Right lobe of liver (tissue), 6 donors: ENCODE measurements around the gene SYCP1. TPM values are rescaled to one million over a fixed set of nuclear protein-coding genes. Genes with fewer than 3 reads are reported as not detected.

Source experiments
- ATAC-seq, 4 donors: fragments of 200-7000 bp; cut with Tn5 transposase; one replicate each; pipeline ENCODE4 v1.9.1; 2020; ENCODE audit warnings: mild to moderate bottlenecking in 4 of 4, moderate library complexity in 4 of 4
- DNase-seq, 3 donors: peaks; one replicate each; pipeline ENCODE4 v3.0.0-alpha.2; 2020
- H3K27ac ChIP-seq, 3 donors: fragments of 200-600 bp; one replicate each; pipeline ENCODE4 v1.8.0; 2022
- H3K27me3 ChIP-seq, 2 donors: fragments of 200-600 bp; one replicate each; pipeline ENCODE4 v1.8.0; 2022
- H3K36me3 ChIP-seq, 4 donors: fragments of 200-600 bp; sonication (generic) in 1 of 4; one replicate each; pipeline versions ENCODE4 v1.5.1 to v1.8.0; 2017 to 2022; ENCODE audit warnings: control low read depth in 1 of 4
- H3K4me1 ChIP-seq, 4 donors: fragments of 200-600 bp; sonication (generic) in 1 of 4; one replicate each; pipeline versions ENCODE4 v1.5.1 to v1.8.0; 2017 to 2022; ENCODE audit warnings: control low read depth in 1 of 4
- H3K4me3 ChIP-seq, 3 donors: fragments of 200-600 bp; one replicate each; pipeline ENCODE4 v1.8.0; 2022
- H3K9me3 ChIP-seq, 4 donors: fragments of 200-600 bp; sonication (generic) in 1 of 4; one replicate each; pipeline versions ENCODE4 v1.5.1 to v1.8.0; 2017 to 2022; ENCODE audit warnings: control low read depth in 1 of 4
- CTCF ChIP-seq, 4 donors: fragments of 200-600 bp in 3 of 4; fragments of 450-650 bp in 1 of 4; IDR thresholded peaks; one replicate each; pipeline versions ENCODE4 v1.5.1 to v1.8.0; 2016 to 2022; ENCODE audit warnings: antibody characterized with exemption in 4 of 4, mild to moderate bottlenecking in 2 of 4
- POLR2A ChIP-seq: fragments of 450-650 bp; IDR thresholded peaks from one replicate; pipeline ENCODE4 v1.6.1; 2017; ENCODE audit warnings: antibody characterized with exemption, mild to moderate bottlenecking
- WGBS: methylation state at CpG from one replicate; pipeline ENCODE4 v1.1.6; 2018; ENCODE audit warnings: low coverage, low lambda C conversion rate; ENCODE audit not compliant: insufficient coverage; ENCODE audit errors: missing lambda C conversion rate; 5-methylcytosine and 5-hydroxymethylcytosine counted together
- intact Hi-C, 2 donors: fragments of 100-400 bp; cut with DNase I; formaldehyde crosslinking; loops; one replicate each; pipeline versions ENCODE4 v1.11.2 to v1.14.1; 2022
- total RNA-seq, 6 experiments: library from RNA; depleted of rRNA in 2 of 6; stranded (reverse); fragments of >200 nt in 2 of 6; fragmentation: NEBNext Ultra II Directional in 3 of 6; extraction: Animal tissue kit (Norgen Biotek cat#: 25700) in 3 of 6; gene quantifications; one replicate each; pipeline versions ENCODE4 v1.1.0 to v1.2.4, GENCODE V29; 2016 to 2023
- donor health status: DM: no; HTN: yes; CAD: no.
- donor health status: DM: no; HTN: no; CAD: no.
- donor health status: DM: no; HTN: no; CAD: no.
- donor health status: DM: no; HTN: yes; CAD: no.
- donor health status: DM: no; HTN: yes; CAD: no.

SYCP1 gene
- total RNA-seq, 6 experiments from 2014 or later, result not detected

- intact Hi-C loops, result no loop called here
- Histone ChIP-seq H3K4me1 (no peaks in the 10 kb centered on the region), H3K9me3 (no peaks in the 10 kb centered on the region), H3K27me3 (peaks cover 0 to 8% of the 10 kb centered on the region in 2 donors), H3K27ac (no peak overlapping the region), H3K4me3 (no peak overlapping the region), H3K36me3 (no peaks in the 10 kb centered on the region)
- WGBS, result 75% methylated on average over 10 of the region's 15 CpGs
- ATAC-seq (no peak), DNase-seq (no peak)
- TF ChIP-seq CTCF (IDR thresholded peaks at IDR 0.05) (no peak), POLR2A (no peak)
Observed at GRCh38 chr1:114853584-114853983, 1.1 kb upstream of the SYCP1 start.

GRCh38 chr1:114861384-114861783 is 6.7 kb downstream of the SYCP1 start:
- intact Hi-C loops, result no loop called here
- TF ChIP-seq POLR2A, result no peak
- TF ChIP-seq CTCF (IDR thresholded peaks at IDR 0.05), result no peak
- Histone ChIP-seq H3K27ac (no peak overlapping the region), H3K36me3 (no peaks in the 10 kb centered on the region), H3K4me1 (no peaks in the 10 kb centered on the region), H3K4me3 (no peak overlapping the region), H3K27me3 (no peaks in the 10 kb centered on the region), H3K9me3 (no peaks in the 10 kb centered on the region)
- WGBS, result 74% methylated on average over 3 of the region's 3 CpGs
- no peak for DNase-seq
- no peak for ATAC-seq

- no peak for ATAC-seq
- TF ChIP-seq CTCF (IDR thresholded peaks at IDR 0.05) (no peak), POLR2A (no peak)
- DNase-seq, result no peak
- Histone ChIP-seq H3K4me3 (no peak overlapping the region), H3K9me3 (no peaks in the 10 kb centered on the region), H3K27ac (no peak overlapping the region), H3K27me3 (no peaks in the 10 kb centered on the region), H3K4me1 (no peaks in the 10 kb centered on the region), H3K36me3 (no peaks in the 10 kb centered on the region)
- intact Hi-C loops, result no loop called here
- WGBS, result 20% methylated on average over 1 of the region's 11 CpGs
Observed at GRCh38 chr1:114892194-114892918, 37.7 kb downstream of the SYCP1 start.

GRCh38 chr1:114896795-114897194 is 42.1 kb downstream of the SYCP1 start:
- no peak overlapping the region for H3K4me3 ChIP-seq
- no peaks in the 10 kb centered on the region for H3K4me1 ChIP-seq
- H3K36me3 ChIP-seq, result no peaks in the 10 kb centered on the region
- H3K9me3 ChIP-seq, result no peaks in the 10 kb centered on the region
- TF ChIP-seq CTCF (IDR thresholded peaks at IDR 0.05) (no peak), POLR2A (no peak)
- H3K27ac ChIP-seq, result no peak overlapping the region
- no peak for ATAC-seq
- DNase-seq, result no peak
- intact Hi-C loops, result no loop called here
- 39% methylated on average over 3 of the region's 3 CpGs for WGBS
- H3K27me3 ChIP-seq, result no peaks in the 10 kb centered on the region

- 39% methylated on average over 6 of the region's 9 CpGs for WGBS
- intact Hi-C loops, result no loop called here
- Histone ChIP-seq H3K27ac (no peak overlapping the region), H3K4me3 (no peak overlapping the region), H3K36me3 (no peaks in the 10 kb centered on the region), H3K4me1 (no peaks in the 10 kb centered on the region), H3K27me3 (no peaks in the 10 kb centered on the region), H3K9me3 (no peaks in the 10 kb centered on the region)
- TF ChIP-seq CTCF (IDR thresholded peaks at IDR 0.05), result no peak
- TF ChIP-seq POLR2A, result no peak
- ATAC-seq (no peak), DNase-seq (no peak)
Observed at GRCh38 chr1:114901814-114902213, 47.2 kb downstream of the SYCP1 start.
